ENCODE measurements around the gene RFC2.

DNA sequence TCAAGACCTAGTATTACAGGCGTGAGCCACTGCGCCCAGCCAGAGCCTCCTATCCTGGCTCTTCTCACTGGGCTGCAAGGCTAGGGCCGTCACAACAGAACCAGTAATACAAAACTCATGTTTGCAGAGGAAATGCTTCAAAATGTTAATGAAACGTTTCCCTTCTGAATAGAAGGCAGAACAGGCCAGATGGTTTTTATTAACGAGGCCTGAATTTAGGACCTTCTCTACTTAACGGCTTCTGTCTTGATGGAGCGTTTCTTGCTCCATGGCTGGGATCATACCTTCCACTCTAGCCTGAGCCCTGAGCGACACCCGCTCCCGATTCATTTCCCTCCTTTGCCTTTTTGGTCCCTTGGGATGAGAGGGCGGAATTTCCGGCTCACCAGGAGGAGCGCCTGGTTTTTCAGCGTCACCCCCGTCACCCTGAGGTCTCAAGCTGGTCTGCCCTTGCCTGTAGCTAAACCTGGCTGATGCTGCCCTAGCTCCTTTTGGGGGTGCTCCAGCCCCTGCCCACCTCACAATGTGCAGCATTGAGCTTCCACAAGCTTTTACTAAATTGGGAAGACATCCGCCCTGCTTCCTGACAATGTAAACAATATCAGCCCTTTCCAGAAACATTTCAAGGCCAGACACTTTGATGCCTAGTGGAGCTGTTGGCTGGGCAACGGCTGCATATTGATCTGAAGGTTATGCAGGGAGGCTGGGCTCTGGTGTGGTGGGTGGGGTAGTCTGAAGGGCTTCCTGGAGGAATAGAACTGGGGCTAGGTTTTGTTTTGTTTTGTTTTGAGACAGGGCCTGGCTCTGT, 40.2 kb upstream of the RFC2 start:
- TF ChIP-seq POLR2AphosphoS5 (IDR thresholded peaks at IDR 0.05): no peak
- TF ChIP-seq, protein P1, sequence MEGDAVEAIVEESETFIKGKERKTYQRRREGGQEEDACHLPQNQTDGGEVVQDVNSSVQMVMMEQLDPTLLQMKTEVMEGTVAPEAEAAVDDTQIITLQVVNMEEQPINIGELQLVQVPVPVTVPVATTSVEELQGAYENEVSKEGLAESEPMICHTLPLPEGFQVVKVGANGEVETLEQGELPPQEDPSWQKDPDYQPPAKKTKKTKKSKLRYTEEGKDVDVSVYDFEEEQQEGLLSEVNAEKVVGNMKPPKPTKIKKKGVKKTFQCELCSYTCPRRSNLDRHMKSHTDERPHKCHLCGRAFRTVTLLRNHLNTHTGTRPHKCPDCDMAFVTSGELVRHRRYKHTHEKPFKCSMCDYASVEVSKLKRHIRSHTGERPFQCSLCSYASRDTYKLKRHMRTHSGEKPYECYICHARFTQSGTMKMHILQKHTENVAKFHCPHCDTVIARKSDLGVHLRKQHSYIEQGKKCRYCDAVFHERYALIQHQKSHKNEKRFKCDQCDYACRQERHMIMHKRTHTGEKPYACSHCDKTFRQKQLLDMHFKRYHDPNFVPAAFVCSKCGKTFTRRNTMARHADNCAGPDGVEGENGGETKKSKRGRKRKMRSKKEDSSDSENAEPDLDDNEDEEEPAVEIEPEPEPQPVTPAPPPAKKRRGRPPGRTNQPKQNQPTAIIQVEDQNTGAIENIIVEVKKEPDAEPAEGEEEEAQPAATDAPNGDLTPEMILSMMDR (IDR thresholded peaks at IDR 0.05): no peak

Measured in prostate gland (tissue), 2 donors.